ENCODE data around the gene EIF2AK3. TPM values are rescaled to one million over a fixed set of nuclear protein-coding genes. Genes with fewer than 3 reads are reported as not detected.

Gene EIF2AK3
- total RNA-seq, 2 donors from 2014 or later, result 10.2 to 13.4 TPM

GRCh38 chr2:88600038-88600465 is 27.2 kb downstream of the EIF2AK3 start:
- no peak for TF ChIP-seq CTCF (IDR thresholded peaks at IDR 0.05)
- Histone ChIP-seq H3K27ac (peak overlapping the region; percentile 62 to 80), H3K9me3 (no peaks in the 10 kb centered on the region), H3K4me1 (peaks cover 0 to 43% of the 10 kb centered on the region in 2 donors), H3K36me3 (peaks cover 6% of the 10 kb centered on the region), H3K27me3 (no peaks in the 10 kb centered on the region), H3K4me3 (no peak overlapping the region)
- DNase-seq (ENCODE audit: low spot score), result no peak

- no peak for TF ChIP-seq CTCF (IDR thresholded peaks at IDR 0.05)
- Histone ChIP-seq H3K27ac (peak overlapping the region; percentile 62 to 80), H3K9me3 (no peaks in the 10 kb centered on the region), H3K27me3 (no peaks in the 10 kb centered on the region), H3K36me3 (peaks cover 10% of the 10 kb centered on the region), H3K4me1 (peaks cover 0 to 43% of the 10 kb centered on the region in 2 donors), H3K4me3 (no peak overlapping the region)
- DNase-seq (ENCODE audit: low spot score), result no peak
Observed at GRCh38 chr2:88599527-88599926, 27.7 kb downstream of the EIF2AK3 start.

GRCh38 chr2:88597168-88597567 is 30.1 kb downstream of the EIF2AK3 start:
- Histone ChIP-seq H3K4me1 (peaks cover 0 to 29% of the 10 kb centered on the region in 2 donors), H3K9me3 (no peaks in the 10 kb centered on the region), H3K27me3 (no peaks in the 10 kb centered on the region), H3K36me3 (peaks cover 22% of the 10 kb centered on the region), H3K4me3 (no peak overlapping the region), H3K27ac (no peak overlapping the region)
- no peak for DNase-seq (ENCODE audit: low spot score)
- no peak for TF ChIP-seq CTCF (IDR thresholded peaks at IDR 0.05)

GRCh38 chr2:88596141-88596830 is 31.0 kb downstream of the EIF2AK3 start:
- H3K4me1 ChIP-seq, result peaks cover 0 to 23% of the 10 kb centered on the region in 2 donors
- no peaks in the 10 kb centered on the region for H3K27me3 ChIP-seq
- H3K9me3 ChIP-seq, result no peaks in the 10 kb centered on the region
- TF ChIP-seq CTCF (IDR thresholded peaks at IDR 0.05), result no peak
- no peak overlapping the region for H3K27ac ChIP-seq
- no peak for DNase-seq (ENCODE audit: low spot score)
- no peak overlapping the region for H3K4me3 ChIP-seq
- H3K36me3 ChIP-seq, result peaks cover 28% of the 10 kb centered on the region

- TF ChIP-seq CTCF (IDR thresholded peaks at IDR 0.05), result no peak
- Histone ChIP-seq H3K36me3 (peaks cover 65% of the 10 kb centered on the region), H3K27ac (no peak overlapping the region), H3K4me3 (no peak overlapping the region), H3K27me3 (no peaks in the 10 kb centered on the region), H3K4me1 (no peaks in the 10 kb centered on the region), H3K9me3 (no peaks in the 10 kb centered on the region)
- no peak for DNase-seq (ENCODE audit: low spot score)
Observed at GRCh38 chr2:88591698-88592097, 35.6 kb downstream of the EIF2AK3 start.
